Measurements from ENCODE around the gene NFX1.
"Not testable (repeated sequence)": the region's sequence is repeated elsewhere in the genome, so short reads cannot be mapped to it uniquely, and the experiment has no call there.

Gene NFX1

DNA sequence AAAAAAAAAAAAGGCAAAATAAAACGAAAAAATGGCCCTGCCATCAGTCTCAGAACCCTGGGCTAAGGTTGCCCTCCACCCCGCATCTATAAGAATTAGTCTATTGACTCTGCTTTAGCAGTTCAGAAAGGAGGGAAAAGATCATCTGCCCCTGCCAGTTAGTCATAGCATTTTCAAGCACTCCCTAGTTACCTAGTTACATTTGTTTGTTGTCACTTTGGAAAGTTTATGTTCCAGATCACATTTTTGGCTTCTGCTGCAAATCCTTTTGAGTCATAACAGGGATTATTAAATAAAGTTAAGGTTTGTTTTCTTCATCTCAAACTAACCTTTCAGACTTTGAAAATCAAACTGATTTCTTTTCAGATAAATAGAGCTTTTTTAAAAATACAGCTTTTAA is 60.0 kb downstream of the NFX1 start:
- Mint-ChIP-seq H3K4me3 (no peak overlapping the region), H3K27me3 (no peaks in the 10 kb centered on the region), H3K27ac (no peak overlapping the region), H3K9me3 (no peaks in the 10 kb centered on the region), H3K4me1 (no peaks in the 10 kb centered on the region)
- DNase-seq (no peak), ATAC-seq (no peak)

- DNase-seq: no peak
- Mint-ChIP-seq H3K27ac (no peak overlapping the region), H3K4me3 (no peak overlapping the region), H3K27me3 (no peaks in the 10 kb centered on the region), H3K9me3 (no peaks in the 10 kb centered on the region), H3K4me1 (no peaks in the 10 kb centered on the region)
- ATAC-seq: peak; percentile 37
Observed at GRCh38 chr9:33351547-33351946, 61.2 kb downstream of the NFX1 start.

DNA sequence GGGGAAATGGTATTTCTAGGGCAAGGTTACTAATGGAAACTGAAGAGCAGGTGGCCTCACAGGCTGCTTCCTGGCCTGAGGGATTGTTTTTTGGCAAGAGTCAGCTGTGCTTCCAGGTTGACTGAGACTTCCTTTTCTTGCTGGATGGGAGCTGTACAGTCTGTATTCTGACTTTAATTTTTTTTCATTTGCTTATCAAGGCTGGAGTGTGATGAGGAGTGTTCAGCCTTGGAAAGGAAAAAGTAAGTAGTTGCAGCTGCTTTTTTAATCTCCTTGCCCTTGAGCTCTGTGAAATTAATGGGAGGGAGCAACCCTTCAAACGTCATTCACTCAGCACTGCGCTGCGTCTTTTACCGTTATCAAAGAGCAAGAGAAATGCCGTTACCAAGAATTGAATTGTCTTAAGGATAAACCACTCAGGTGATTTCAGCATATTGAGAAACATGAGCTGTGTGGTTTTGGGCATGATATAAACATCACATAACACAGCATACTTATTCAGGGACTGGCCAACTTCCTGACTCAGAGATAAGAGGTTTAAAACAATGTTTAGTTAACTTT is 64.4 kb downstream of the NFX1 start:
- DNase-seq (no peak), ATAC-seq (no peak)
- Mint-ChIP-seq H3K4me3 (no peak overlapping the region), H3K27ac (peak overlapping the region; percentile 28 to 79), H3K9me3 (no peaks in the 10 kb centered on the region), H3K4me1 (no peaks in the 10 kb centered on the region), H3K27me3 (no peaks in the 10 kb centered on the region)

DNA sequence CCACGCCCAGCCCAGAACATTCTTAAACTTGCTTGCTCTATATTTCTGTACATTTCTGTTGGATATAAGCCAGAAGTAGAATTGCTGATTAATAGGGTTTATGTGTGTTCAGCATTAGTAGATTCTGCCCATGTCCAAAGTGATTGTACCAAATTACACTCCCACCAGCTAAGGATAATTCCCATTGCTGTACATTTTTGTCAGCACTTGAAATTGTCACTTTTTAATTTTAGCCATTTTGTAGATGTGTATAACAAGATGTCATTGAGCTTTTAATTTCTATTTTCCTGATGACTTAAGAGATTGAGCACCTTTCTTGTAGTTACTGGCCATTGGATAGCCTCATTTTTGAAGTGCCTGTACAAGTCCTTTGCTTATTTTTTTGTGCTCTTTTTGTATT is 65.6 kb downstream of the NFX1 start:
- Mint-ChIP-seq H3K27me3 (no peaks in the 10 kb centered on the region), H3K27ac (no peak overlapping the region), H3K4me1 (no peaks in the 10 kb centered on the region), H3K4me3 (no peak overlapping the region), H3K9me3 (no peaks in the 10 kb centered on the region)
- no peak for ATAC-seq
- no peak for DNase-seq

DNA sequence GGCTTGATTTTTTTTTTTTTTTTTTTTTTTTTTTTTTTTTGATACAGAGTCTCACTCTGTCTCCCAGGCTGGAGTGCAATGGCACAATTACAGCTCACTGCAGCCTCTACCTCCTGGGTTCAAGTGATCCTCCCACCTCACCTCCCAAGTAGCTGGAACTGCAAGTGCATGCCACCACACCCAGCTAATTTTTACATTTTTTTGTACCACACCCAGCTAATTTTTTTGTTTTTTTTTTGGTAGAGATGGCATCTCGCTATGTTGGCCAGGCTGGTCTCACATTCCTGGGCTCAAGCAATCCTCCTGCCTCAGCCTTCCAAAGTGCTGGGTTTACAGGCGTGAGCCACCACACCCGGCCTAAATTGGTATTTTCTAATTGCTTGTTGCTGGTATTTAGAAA is 68.3 kb downstream of the NFX1 start:
- not testable (repeated sequence) for DNase-seq, H3K9me3 Mint-ChIP-seq, H3K4me1 Mint-ChIP-seq, H3K27me3 Mint-ChIP-seq, ATAC-seq, H3K27ac Mint-ChIP-seq, H3K4me3 Mint-ChIP-seq

DNA sequence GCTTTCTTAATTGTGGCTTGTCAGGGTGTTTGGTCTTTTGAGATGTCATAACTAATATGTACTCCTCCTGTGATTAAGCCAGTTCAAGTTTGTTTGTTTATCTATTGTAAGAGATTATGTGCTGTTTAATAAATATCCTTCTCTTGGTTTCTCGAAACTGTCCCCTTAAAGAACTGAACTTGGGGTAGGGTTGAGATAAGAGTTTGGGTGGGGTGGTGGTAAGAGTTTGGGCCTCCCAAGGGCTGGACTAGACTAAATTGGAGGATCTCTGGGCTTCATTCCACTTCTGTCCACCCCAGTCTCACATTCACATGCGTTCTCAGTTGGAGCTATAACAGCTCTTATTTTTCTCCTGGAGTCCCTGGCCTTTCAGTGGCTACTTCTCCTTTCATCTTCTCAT is 73.8 kb downstream of the NFX1 start:
- H3K9me3 Mint-ChIP-seq: no peaks in the 10 kb centered on the region
- H3K27me3 Mint-ChIP-seq: no peaks in the 10 kb centered on the region
- H3K4me3 Mint-ChIP-seq: no peak overlapping the region
- H3K4me1 Mint-ChIP-seq: no peaks in the 10 kb centered on the region
- DNase-seq: no peak
- ATAC-seq: no peak
- peak overlapping the region in 1 of 2 donors; percentile 81 for H3K27ac Mint-ChIP-seq

DNA sequence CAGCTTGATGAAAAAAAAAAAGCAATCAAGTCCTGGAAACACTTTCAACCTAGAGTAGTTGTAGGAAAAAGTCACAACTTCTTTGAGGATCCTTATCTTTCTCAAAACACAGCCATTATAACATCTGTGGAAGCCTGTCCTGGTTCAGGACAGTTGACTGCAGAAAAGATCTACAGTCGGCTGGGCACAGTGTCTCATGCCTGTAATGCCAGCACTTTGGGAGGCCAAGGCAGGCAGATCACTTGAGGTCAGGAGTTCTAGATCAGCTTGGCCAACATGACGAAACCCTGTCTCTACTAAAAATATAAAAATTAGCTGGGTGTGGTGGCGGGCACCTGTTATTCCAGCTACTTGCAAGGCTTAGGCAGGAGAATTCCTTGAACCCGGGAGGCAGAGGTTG is 74.5 kb downstream of the NFX1 start:
- DNase-seq, ATAC-seq, H3K9me3 Mint-ChIP-seq, H3K4me3 Mint-ChIP-seq, H3K4me1 Mint-ChIP-seq, H3K27me3 Mint-ChIP-seq: not testable (repeated sequence)
- H3K27ac Mint-ChIP-seq: peak overlapping the region in 1 of 2 donors; percentile 75

GRCh38 chr9:33366979-33367480 is 76.7 kb downstream of the NFX1 start:
- ATAC-seq: no peak

GRCh38 chr9:33372900-33373299 is 82.6 kb downstream of the NFX1 start:
- H3K9me3 Mint-ChIP-seq: no peaks in the 10 kb centered on the region
- ATAC-seq: no peak
- DNase-seq: no peak
- peaks cover 16% of the 10 kb centered on the region for H3K4me1 Mint-ChIP-seq
- no peaks in the 10 kb centered on the region for H3K27me3 Mint-ChIP-seq
- H3K27ac Mint-ChIP-seq: peak overlapping the region in 1 of 2 donors; percentile 64
- no peak overlapping the region for H3K4me3 Mint-ChIP-seq

More at GRCh38 chr9:33366979-33367480, 76.7 kb downstream of the NFX1 start:
- H3K27me3 Mint-ChIP-seq: no peaks in the 10 kb centered on the region
- H3K27ac Mint-ChIP-seq: peak overlapping the region in 1 of 2 donors; percentile 21
- no peaks in the 10 kb centered on the region for H3K9me3 Mint-ChIP-seq
- no peak for DNase-seq
- H3K4me3 Mint-ChIP-seq: no peak overlapping the region
- no peaks in the 10 kb centered on the region for H3K4me1 Mint-ChIP-seq

DNA sequence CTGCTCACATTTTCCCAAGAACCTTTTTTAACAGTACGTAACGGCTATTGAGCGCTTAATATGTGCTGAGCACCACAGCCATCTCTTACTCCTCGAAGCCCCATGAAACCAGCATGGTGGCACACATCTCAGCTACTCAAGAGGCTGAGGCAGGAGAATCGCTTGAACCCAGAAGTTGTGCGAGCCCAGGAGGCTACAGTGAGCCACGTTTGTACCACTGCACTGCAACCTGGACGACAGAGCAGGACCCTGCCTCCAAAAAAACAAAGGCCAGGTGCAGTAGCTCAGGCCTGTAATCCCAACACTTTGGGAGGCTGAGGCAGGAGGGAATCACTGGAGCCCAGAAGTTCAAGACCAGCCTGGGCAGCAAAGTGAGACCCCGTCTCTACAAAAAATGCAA is 83.9 kb downstream of the NFX1 start:
- H3K27me3 Mint-ChIP-seq: no peaks in the 10 kb centered on the region
- H3K9me3 Mint-ChIP-seq: no peaks in the 10 kb centered on the region
- peaks cover 16% of the 10 kb centered on the region for H3K4me1 Mint-ChIP-seq
- no peak overlapping the region for H3K27ac Mint-ChIP-seq
- no peak overlapping the region for H3K4me3 Mint-ChIP-seq
- ATAC-seq: no peak
- DNase-seq: no peak

- H3K9me3 Mint-ChIP-seq: no peaks in the 10 kb centered on the region
- no peaks in the 10 kb centered on the region for H3K27me3 Mint-ChIP-seq
- H3K4me1 Mint-ChIP-seq: peaks cover 16% of the 10 kb centered on the region
- peak; percentile 60 to 66 for DNase-seq
- peak; percentile 80 for ATAC-seq
- no peak overlapping the region for H3K27ac Mint-ChIP-seq
- H3K4me3 Mint-ChIP-seq: peak overlapping the region in 1 of 2 donors; percentile 45
Observed at GRCh38 chr9:33374634-33375237, 84.4 kb downstream of the NFX1 start.

- H3K9me3 Mint-ChIP-seq: no peaks in the 10 kb centered on the region
- ATAC-seq (peak; percentile 15), DNase-seq (no peak)
- peak overlapping the region in 1 of 2 donors; percentile 45 for H3K4me3 Mint-ChIP-seq
- no peaks in the 10 kb centered on the region for H3K27me3 Mint-ChIP-seq
- H3K4me1 Mint-ChIP-seq: peaks cover 16% of the 10 kb centered on the region
- peak overlapping the region; percentile 43 to 66 for H3K27ac Mint-ChIP-seq
Observed at GRCh38 chr9:33375238-33375840, 85.0 kb downstream of the NFX1 start.

DNA sequence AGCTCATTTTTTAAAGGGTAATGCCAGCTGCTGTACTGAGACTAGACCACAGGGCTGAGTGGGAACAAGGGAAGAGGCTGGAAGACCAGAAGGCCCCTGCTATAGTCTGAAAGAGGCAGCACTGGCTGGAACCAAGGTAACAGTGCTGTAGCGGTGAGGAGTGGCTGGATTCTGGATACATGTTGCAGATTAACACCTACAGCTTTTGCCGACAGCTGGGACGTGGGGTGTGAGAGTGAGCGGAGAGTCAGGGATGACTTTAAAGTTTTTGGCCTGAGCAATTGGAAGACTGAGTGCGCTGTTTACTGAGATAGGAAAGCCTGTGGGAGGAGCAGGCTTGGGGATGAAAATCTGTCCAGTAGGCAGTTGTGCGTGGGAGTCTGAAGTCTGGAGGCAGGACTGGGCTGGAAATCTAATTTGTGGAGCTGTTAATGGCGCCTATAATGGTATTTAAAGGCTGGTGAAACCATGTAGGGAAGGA is 85.6 kb downstream of the NFX1 start:
- Mint-ChIP-seq H3K4me1 (peaks cover 16% of the 10 kb centered on the region), H3K27me3 (no peaks in the 10 kb centered on the region), H3K27ac (peak overlapping the region in 1 of 2 donors; percentile 43), H3K4me3 (no peak overlapping the region), H3K9me3 (no peaks in the 10 kb centered on the region)
- ATAC-seq (no peak), DNase-seq (no peak)

DNA sequence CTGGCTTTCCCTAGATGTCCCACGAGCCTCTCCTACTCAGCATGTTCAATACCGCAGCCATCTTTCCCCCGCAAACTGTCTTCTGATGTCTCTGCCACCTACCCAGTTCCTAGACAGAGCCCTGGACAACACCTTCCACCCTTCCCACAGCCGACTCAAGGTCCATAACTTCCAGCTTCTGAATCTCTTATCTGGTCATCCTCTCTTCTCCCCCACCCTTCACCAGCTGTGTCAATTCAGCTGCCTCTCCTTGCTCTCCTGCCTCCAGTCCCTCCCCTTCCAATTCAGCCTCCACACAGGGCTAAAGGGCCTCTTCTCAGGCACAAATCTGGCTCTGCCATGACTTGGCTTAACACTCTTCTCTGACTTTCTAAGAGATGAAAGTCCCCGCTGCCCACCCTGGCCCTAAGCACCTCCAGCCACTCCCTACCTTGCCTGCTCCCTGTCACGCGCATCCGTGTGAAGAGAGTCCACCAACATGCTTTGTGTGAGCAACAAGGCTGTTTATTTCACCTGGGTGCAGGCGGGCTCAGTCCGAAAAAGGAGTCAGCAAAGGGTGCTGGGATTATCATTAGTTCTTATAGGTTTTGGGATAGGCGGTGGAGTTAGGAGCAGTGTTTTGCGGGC is 86.9 kb downstream of the NFX1 start:
- Mint-ChIP-seq H3K27ac (peak overlapping the region; percentile 28 to 46), H3K4me3 (no peak overlapping the region), H3K9me3 (no peaks in the 10 kb centered on the region), H3K27me3 (no peaks in the 10 kb centered on the region), H3K4me1 (peaks cover 16% of the 10 kb centered on the region)
- DNase-seq: no peak
- no peak for ATAC-seq

DNA sequence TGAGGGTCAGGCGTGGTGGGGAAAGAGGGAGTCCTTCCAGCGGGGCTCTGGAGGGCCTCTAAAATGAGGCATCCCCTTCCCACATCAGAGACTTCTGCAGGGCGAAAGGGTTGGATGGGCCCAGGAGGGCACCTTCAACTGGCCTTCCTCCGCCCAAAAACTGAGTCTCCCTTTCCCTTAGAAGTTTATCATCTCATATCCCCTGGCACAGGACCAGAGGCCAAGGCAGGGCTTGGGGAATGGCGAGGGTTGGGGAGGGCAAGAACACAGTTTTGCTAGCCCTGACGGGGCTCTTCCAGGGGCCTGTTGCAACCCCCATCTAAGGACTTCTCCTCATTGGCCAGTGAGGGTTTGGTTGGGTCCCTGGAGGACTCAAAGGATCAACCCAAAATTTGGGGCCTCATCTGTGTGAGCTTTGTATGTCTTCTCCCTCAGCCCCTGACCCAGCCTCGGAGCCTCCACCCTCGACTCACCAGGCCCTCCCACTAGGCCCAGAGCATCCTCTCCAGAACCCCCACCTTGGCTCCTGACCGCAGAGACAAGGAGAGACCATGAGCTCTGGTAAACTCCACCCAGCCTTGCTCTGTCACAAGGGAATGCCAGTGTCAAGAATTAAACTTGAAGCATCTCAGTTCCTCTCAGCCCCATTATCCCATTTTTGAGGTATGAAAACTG is 87.9 kb downstream of the NFX1 start:
- no peak overlapping the region for H3K4me3 Mint-ChIP-seq
- no peak for ATAC-seq
- peaks cover 16% of the 10 kb centered on the region for H3K4me1 Mint-ChIP-seq
- H3K27me3 Mint-ChIP-seq: no peaks in the 10 kb centered on the region
- no peak for DNase-seq
- no peaks in the 10 kb centered on the region for H3K9me3 Mint-ChIP-seq
- no peak overlapping the region for H3K27ac Mint-ChIP-seq
